Stimulated activated CD8-positive, alpha-beta memory T cell treated with anti-CD3 and anti-CD28 coated beads, Interleukin-4, amount 100 ng/mL, for 48 hours (primary cell): Measurements from ENCODE around the gene JPH3.

Source experiments
- DNase-seq: peaks from one replicate; pipeline ENCODE4 v3.0.0-alpha.2; 2020

JPH3 gene

GRCh38 chr16:87628246-87628923, 26.1 kb downstream of the JPH3 start:
- no peak for DNase-seq

GRCh38 chr16:87628940-87629339, 26.6 kb downstream of the JPH3 start:
- no peak for DNase-seq

GRCh38 chr16:87631067-87631466, 28.8 kb downstream of the JPH3 start:
- DNase-seq = no peak

- no peak for DNase-seq
Measured at GRCh38 chr16:87634411-87634810, 32.1 kb downstream of the JPH3 start.

GRCh38 chr16:87635541-87636049, 33.3 kb downstream of the JPH3 start:
- peak; percentile 81 for DNase-seq

GRCh38 chr16:87636050-87636684, 33.9 kb downstream of the JPH3 start:
- DNase-seq = peak; percentile 91

GRCh38 chr16:87636741-87637140, 34.4 kb downstream of the JPH3 start:
- no peak for DNase-seq

- DNase-seq = no peak
Measured at GRCh38 chr16:87637357-87637756, 35.0 kb downstream of the JPH3 start.

GRCh38 chr16:87638736-87639135, 36.4 kb downstream of the JPH3 start:
- no peak for DNase-seq

- DNase-seq = no peak
Measured at GRCh38 chr16:87641721-87642120, 39.4 kb downstream of the JPH3 start.

- no peak for DNase-seq
Measured at GRCh38 chr16:87642491-87642890, 40.2 kb downstream of the JPH3 start.

- no peak for DNase-seq
Measured at GRCh38 chr16:87644186-87644585, 41.9 kb downstream of the JPH3 start.

- no peak for DNase-seq
Measured at GRCh38 chr16:87644596-87644995, 42.3 kb downstream of the JPH3 start.

GRCh38 chr16:87645802-87646201, 43.5 kb downstream of the JPH3 start:
- DNase-seq = no peak

- DNase-seq = no peak
Measured at GRCh38 chr16:87647431-87648185, 45.3 kb downstream of the JPH3 start.

GRCh38 chr16:87648236-87648635, 45.9 kb downstream of the JPH3 start:
- DNase-seq = no peak

GRCh38 chr16:87648698-87649487, 46.6 kb downstream of the JPH3 start:
- no peak for DNase-seq

- DNase-seq = no peak
Measured at GRCh38 chr16:87652386-87652785, 50.1 kb downstream of the JPH3 start.

GRCh38 chr16:87652799-87653198, 50.5 kb downstream of the JPH3 start:
- no peak for DNase-seq

GRCh38 chr16:87653234-87653633, 50.9 kb downstream of the JPH3 start:
- no peak for DNase-seq

GRCh38 chr16:87654826-87655225, 52.5 kb downstream of the JPH3 start:
- DNase-seq = no peak

- no peak for DNase-seq
Measured at GRCh38 chr16:87656328-87656727, 54.0 kb downstream of the JPH3 start.

- DNase-seq = peak; percentile 33
Measured at GRCh38 chr16:87657621-87658192, 55.4 kb downstream of the JPH3 start.
